T-cell (primary cell): ENCODE data around the gene RTF1. TPM values are rescaled to one million over a fixed set of nuclear protein-coding genes. Genes with fewer than 3 reads are reported as not detected.

Source experiments
- ATAC-seq, 4 experiments: fragments of 200-7000 bp in 3 of 4; fragments of 150-1000 bp in 1 of 4; cut with Tn5 transposase; replicated peaks in 1 of 4; 1 replicate in 3 of 4; 2 replicates in 1 of 4; pipeline ENCODE4 v1.10.0; 2021; ENCODE audit warnings: moderate library complexity in 3 of 4, mild to moderate bottlenecking in 2 of 4, moderate number of reproducible peaks in 1 of 4
- CTCF ChIA-PET, 2 donors: fragments of 300-600 bp; sonication (Branson Sonifier 250); formaldehyde crosslinking; loops; one replicate each; lab custom pipeline; 2022; ENCODE audit warnings: antibody characterized with exemption in 2 of 2; lab: Charles Lee
- POLR2A ChIA-PET, 2 donors: fragments of 300-600 bp; sonication (Branson Sonifier 250); formaldehyde crosslinking; loops; one replicate each; lab custom pipeline; 2022; ENCODE audit warnings: antibody characterized with exemption in 2 of 2; lab: Charles Lee
- DNase-seq, 35 experiments: peaks; one replicate each; pipeline versions ENCODE4 v3.0.0 to v3.0.0-alpha.2; 2013 to 2023
- H3K27ac ChIP-seq: one replicate; pipeline ENCODE4 v1.5.1; 2013; ENCODE audit warnings: low read length
- H3K27me3 ChIP-seq, 2 experiments: replicated peaks in 1 of 2; 1 replicate in 1 of 2; 2 replicates in 1 of 2; pipeline versions ENCODE4 v1.6.1 to v1.7.0; 2013; ENCODE audit warnings: low read length in 1 of 2, mixed read lengths in 1 of 2; ENCODE audit not compliant: control insufficient read depth in 2 of 2, insufficient read depth in 2 of 2; ENCODE audit errors: extremely low read depth in 1 of 2
- H3K36me3 ChIP-seq, 2 donors: 1 replicate in 1 of 2; 2 replicates in 1 of 2; pipeline versions ENCODE4 v1.6.1 to v1.7.0; 2013; ENCODE audit warnings: low read length in 1 of 2; ENCODE audit not compliant: control insufficient read depth in 2 of 2, insufficient read depth in 1 of 2; ENCODE audit errors: extremely low read depth in 1 of 2
- H3K4me1 ChIP-seq, 2 experiments: 1 replicate in 1 of 2; 2 replicates in 1 of 2; pipeline versions ENCODE4 v1.6.1 to v1.7.0; 2013; ENCODE audit warnings: low read length in 2 of 2, mixed read lengths in 1 of 2; ENCODE audit not compliant: insufficient read depth in 2 of 2, control insufficient read depth in 1 of 2; ENCODE audit errors: extremely low read depth in 1 of 2
- H3K4me3 ChIP-seq, 2 donors: 1 replicate in 1 of 2; 2 replicates in 1 of 2; pipeline versions ENCODE4 v1.5.1 to v1.7.0; 2013; ENCODE audit warnings: mild to moderate bottlenecking in 2 of 2, low read length in 1 of 2, moderate library complexity in 1 of 2; ENCODE audit not compliant: control insufficient read depth in 1 of 2; ENCODE audit errors: extremely low read depth in 1 of 2
- H3K9me3 ChIP-seq: 2 replicates; pipeline ENCODE4 v1.7.0; 2013
- H3K27ac Mint-ChIP-seq, 2 donors: one replicate each; pipeline ENCODE4 v1.8.0; 2020 to 2021; ENCODE audit warnings: mild to moderate bottlenecking in 2 of 2, mixed read lengths in 2 of 2
- H3K27me3 Mint-ChIP-seq, 2 donors: one replicate each; pipeline ENCODE4 v1.8.0; 2021 to 2022; ENCODE audit warnings: mixed read lengths in 2 of 2
- H3K36me3 Mint-ChIP-seq: one replicate; pipeline ENCODE4 v1.8.0; 2021; ENCODE audit warnings: mixed read lengths
- H3K4me1 Mint-ChIP-seq, 3 donors: one replicate each; pipeline ENCODE4 v1.8.0; 2020 to 2022; ENCODE audit warnings: mixed read lengths in 3 of 3, mild to moderate bottlenecking in 1 of 3
- H3K4me3 Mint-ChIP-seq, 3 donors: one replicate each; pipeline ENCODE4 v1.8.0; 2020 to 2022; ENCODE audit warnings: mild to moderate bottlenecking in 3 of 3, mixed read lengths in 3 of 3, moderate library complexity in 3 of 3
- H3K9me3 Mint-ChIP-seq, 3 donors: one replicate each; pipeline ENCODE4 v1.8.0; 2020 to 2022; ENCODE audit warnings: mixed read lengths in 3 of 3
- WGBS: methylation state at CpG from one replicate; pipeline ENCODE4 v1.1.5; 2013; ENCODE audit warnings: missing lambda C conversion rate; ENCODE audit not compliant: insufficient coverage; 5-methylcytosine and 5-hydroxymethylcytosine counted together
- total RNA-seq, 35 experiments: library from RNA in 6 of 35; stranded (reverse) in 6 of 35; fragments of 120-200 nt in 1 of 35; gene quantifications; one replicate each; pipeline versions ENCODE4 v1.2.1 to v1.2.4 and lab custom pipeline; 2013 to 2026

RTF1 gene
- total RNA-seq, 5 donors from 2014 or later (not counting 1 experiment from before 2014, with no cell fraction given): 30.6 to 45.9 (median 37.5) TPM

DNA sequence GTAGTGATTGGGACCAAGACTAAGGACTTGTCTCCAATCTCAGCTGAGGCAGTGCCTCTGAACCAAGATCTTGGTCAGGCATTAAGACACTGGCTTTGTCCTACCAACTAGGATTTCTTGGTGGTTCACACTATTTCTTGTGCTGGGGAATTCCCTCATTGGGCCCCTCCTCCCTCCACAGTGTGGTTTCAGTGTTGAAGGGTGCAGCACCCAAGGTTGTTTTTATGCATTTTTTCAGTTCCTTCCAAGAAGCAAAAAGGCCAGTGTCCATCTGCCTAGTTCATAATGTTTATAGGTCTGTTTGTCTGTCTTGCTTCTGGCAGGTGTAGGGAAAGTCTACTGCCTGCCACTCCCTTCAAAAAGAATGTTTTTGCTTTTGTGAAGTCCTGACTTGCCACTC is 66.2 kb downstream of the RTF1 start:
- ChIA-PET CTCF (interaction anchor here in 1 of 2 donors (0.5 kb wide), 1 partner anchor 77 kb away, joined by 3 read pairs; no protein-coding TSS in a partner anchor), POLR2A (interaction anchor here (0.6 kb wide), 2 partner anchors 474 to 541 kb away, joined by 4 to 5 read pairs; no protein-coding TSS in a partner anchor)
- peak in 14 of 35 experiments; percentile 26 to 68 (median 34) for DNase-seq
- Histone ChIP-seq H3K27ac (peak overlapping the region; percentile 64), H3K9me3 (peaks cover 2% of the 10 kb centered on the region), H3K4me3 (peak overlapping the region in 1 of 2 donors; percentile 23), H3K27me3 (peaks cover 0 to 5% of the 10 kb centered on the region in 2 experiments), H3K4me1 (peaks cover 2 to 29% of the 10 kb centered on the region in 2 experiments), H3K36me3 (peaks cover 9 to 36% of the 10 kb centered on the region in 2 donors)
- peak overlapping the region; percentile 54 to 70 (median 57) for H3K4me3 Mint-ChIP-seq
- peak overlapping the region; percentile 73 to 87 for H3K27ac Mint-ChIP-seq
- ATAC-seq: peak; percentile 64 to 85 (median 77)
- H3K27me3 Mint-ChIP-seq: no peaks in the 10 kb centered on the region
- peaks cover 28% of the 10 kb centered on the region for H3K36me3 Mint-ChIP-seq
- peaks cover 20 to 24% (median 22%) of the 10 kb centered on the region in 3 donors for H3K4me1 Mint-ChIP-seq
- H3K9me3 Mint-ChIP-seq: no peaks in the 10 kb centered on the region

DNA sequence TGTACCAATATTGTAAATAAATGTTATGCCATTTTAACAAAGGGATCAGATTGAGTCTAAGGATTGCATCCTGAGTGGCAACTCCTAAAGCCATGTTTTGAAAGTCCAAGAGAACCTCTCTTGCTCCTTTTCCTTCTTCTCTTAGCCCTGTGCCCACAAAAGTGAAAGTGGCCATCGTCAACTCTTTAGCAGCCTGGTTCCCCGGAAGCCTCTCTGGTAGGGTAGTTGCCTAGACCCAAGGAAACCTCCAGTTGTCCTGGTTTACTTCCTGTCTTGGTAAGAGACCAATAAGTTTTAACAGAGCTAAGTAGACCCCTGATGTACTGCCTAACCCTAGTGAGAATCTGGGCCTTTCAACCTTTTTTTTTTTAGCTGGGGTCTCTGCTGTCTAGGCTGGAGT is 66.6 kb downstream of the RTF1 start:
- H3K27ac Mint-ChIP-seq: peak overlapping the region; percentile 73 to 87
- peaks cover 0 to 5% of the 10 kb centered on the region in 2 experiments for H3K27me3 ChIP-seq
- H3K9me3 Mint-ChIP-seq: no peaks in the 10 kb centered on the region
- H3K4me3 ChIP-seq: peak overlapping the region in 1 of 2 donors; percentile 23
- CTCF ChIA-PET: interaction anchor here in 1 of 2 donors (0.5 to 0.6 kb wide), 3 partner anchors 18 to 77 kb away, joined by 3 to 7 read pairs (median 3); no protein-coding TSS in a partner anchor
- POLR2A ChIA-PET: no interaction called here
- peaks cover 9 to 32% of the 10 kb centered on the region in 2 donors for H3K36me3 ChIP-seq
- peaks cover 20 to 24% (median 23%) of the 10 kb centered on the region in 3 donors for H3K4me1 Mint-ChIP-seq
- WGBS: no CpG with 5 or more reads among the region's 2 CpGs
- H3K9me3 ChIP-seq: peaks cover 2% of the 10 kb centered on the region
- peak in 2 of 35 experiments; percentile 15 to 54 for DNase-seq
- H3K27me3 Mint-ChIP-seq: no peaks in the 10 kb centered on the region
- ATAC-seq: peak; percentile 56 to 75 (median 62)
- peaks cover 26% of the 10 kb centered on the region for H3K36me3 Mint-ChIP-seq
- H3K4me1 ChIP-seq: peaks cover 2 to 31% of the 10 kb centered on the region in 2 experiments
- peak overlapping the region; percentile 54 to 70 (median 57) for H3K4me3 Mint-ChIP-seq
- H3K27ac ChIP-seq: peak overlapping the region; percentile 64

GRCh38 chr15:41484937-41485625 is 68.2 kb downstream of the RTF1 start:
- peaks cover 9 to 16% of the 10 kb centered on the region in 2 donors for H3K36me3 ChIP-seq
- no peaks in the 10 kb centered on the region for H3K27me3 Mint-ChIP-seq
- peaks cover 20 to 24% (median 23%) of the 10 kb centered on the region in 3 donors for H3K4me1 Mint-ChIP-seq
- ATAC-seq (no peak), DNase-seq (no peak)
- peaks cover 16% of the 10 kb centered on the region for H3K36me3 Mint-ChIP-seq
- no peaks in the 10 kb centered on the region for H3K9me3 ChIP-seq
- no peaks in the 10 kb centered on the region for H3K9me3 Mint-ChIP-seq
- ChIA-PET CTCF (no interaction called here), POLR2A (interaction anchor here in 1 of 2 donors (0.5 kb wide), 1 partner anchor 105 kb away, joined by 3 read pairs; no protein-coding TSS in a partner anchor)
- peaks cover 0 to 5% of the 10 kb centered on the region in 2 experiments for H3K27me3 ChIP-seq
- no peak overlapping the region for H3K27ac ChIP-seq
- H3K4me1 ChIP-seq: peaks cover 2 to 31% of the 10 kb centered on the region in 2 experiments
- H3K4me3 ChIP-seq: no peak overlapping the region
- WGBS: 79% methylated on average over 6 of the region's 11 CpGs
- no peak overlapping the region for H3K27ac Mint-ChIP-seq
- H3K4me3 Mint-ChIP-seq: no peak overlapping the region

DNA sequence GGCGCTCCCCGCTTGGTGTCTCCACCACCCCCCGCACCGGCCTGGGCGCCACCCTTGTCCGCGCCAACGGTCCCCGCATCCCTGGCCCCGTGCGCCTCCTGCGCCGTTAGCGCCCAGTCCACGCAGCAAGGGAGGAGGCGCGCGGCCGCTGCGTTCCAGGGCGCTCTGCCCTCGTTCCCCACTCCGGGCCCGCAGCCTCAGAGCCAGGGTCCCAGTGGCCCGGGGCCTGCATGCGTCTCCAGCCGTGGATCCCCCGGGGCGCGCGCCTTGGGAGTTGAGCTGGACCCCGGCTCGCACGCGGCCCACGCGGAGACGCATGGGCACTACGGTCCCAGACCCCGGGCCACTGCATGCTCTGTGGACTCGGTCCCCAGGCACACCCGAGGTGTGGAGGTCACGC is 69.4 kb downstream of the RTF1 start:
- peaks cover 5% of the 10 kb centered on the region for H3K36me3 Mint-ChIP-seq
- no peaks in the 10 kb centered on the region for H3K9me3 Mint-ChIP-seq
- no peak overlapping the region for H3K4me3 Mint-ChIP-seq
- no peak overlapping the region for H3K27ac Mint-ChIP-seq
- POLR2A ChIA-PET: no interaction called here
- H3K4me1 Mint-ChIP-seq: peaks cover 23 to 28% (median 23%) of the 10 kb centered on the region in 3 donors
- peaks cover 0 to 12% of the 10 kb centered on the region in 2 experiments for H3K27me3 ChIP-seq
- ATAC-seq (no peak), DNase-seq (no peak)
- no peaks in the 10 kb centered on the region for H3K9me3 ChIP-seq
- CTCF ChIA-PET: interaction anchor here in 1 of 2 donors (0.7 kb wide), 1 partner anchor 112 kb away, joined by 5 read pairs; no protein-coding TSS in a partner anchor
- WGBS: 90% methylated on average over 41 of the region's 43 CpGs
- peaks cover 0 to 2% of the 10 kb centered on the region in 2 donors for H3K27me3 Mint-ChIP-seq
- H3K27ac ChIP-seq: no peak overlapping the region
- H3K4me3 ChIP-seq: no peak overlapping the region
- peaks cover 1 to 4% of the 10 kb centered on the region in 2 donors for H3K36me3 ChIP-seq
- H3K4me1 ChIP-seq: peaks cover 2 to 31% of the 10 kb centered on the region in 2 experiments

DNA sequence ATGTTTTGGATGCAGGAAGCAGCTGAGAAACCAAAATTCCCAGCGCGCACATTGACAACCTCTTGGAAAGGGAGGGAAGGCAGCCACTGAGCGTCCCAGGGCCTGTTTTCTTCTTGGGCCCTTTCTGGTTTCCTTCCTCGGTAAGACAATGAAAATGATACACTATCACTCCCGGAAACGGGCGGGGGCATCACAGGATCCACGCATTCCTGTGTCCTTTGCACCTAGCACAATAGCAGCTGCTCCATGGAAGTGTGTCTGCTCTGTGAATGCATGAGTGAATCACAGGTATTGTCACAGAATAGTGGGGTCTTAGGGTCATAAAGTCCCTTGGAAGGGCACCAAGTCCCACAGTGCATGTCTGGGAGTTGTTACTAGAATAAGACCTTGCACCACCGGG is 70.5 kb downstream of the RTF1 start:
- H3K27ac Mint-ChIP-seq: no peak overlapping the region
- DNase-seq (no peak), ATAC-seq (no peak)
- Histone ChIP-seq H3K27me3 (peaks cover 5 to 21% of the 10 kb centered on the region in 2 experiments), H3K36me3 (no peaks in the 10 kb centered on the region), H3K4me3 (no peak overlapping the region), H3K9me3 (no peaks in the 10 kb centered on the region), H3K4me1 (peaks cover 2 to 36% of the 10 kb centered on the region in 2 experiments), H3K27ac (no peak overlapping the region)
- H3K4me1 Mint-ChIP-seq: peaks cover 23 to 33% (median 25%) of the 10 kb centered on the region in 3 donors
- no peaks in the 10 kb centered on the region for H3K9me3 Mint-ChIP-seq
- H3K27me3 Mint-ChIP-seq: peaks cover 6 to 8% of the 10 kb centered on the region in 2 donors
- no peaks in the 10 kb centered on the region for H3K36me3 Mint-ChIP-seq
- 50% methylated on average over 1 of the region's 9 CpGs for whole genome bisulfite sequencing
- no peak overlapping the region for H3K4me3 Mint-ChIP-seq
- POLR2A ChIA-PET: no interaction called here
- CTCF ChIA-PET: no interaction called here

DNA sequence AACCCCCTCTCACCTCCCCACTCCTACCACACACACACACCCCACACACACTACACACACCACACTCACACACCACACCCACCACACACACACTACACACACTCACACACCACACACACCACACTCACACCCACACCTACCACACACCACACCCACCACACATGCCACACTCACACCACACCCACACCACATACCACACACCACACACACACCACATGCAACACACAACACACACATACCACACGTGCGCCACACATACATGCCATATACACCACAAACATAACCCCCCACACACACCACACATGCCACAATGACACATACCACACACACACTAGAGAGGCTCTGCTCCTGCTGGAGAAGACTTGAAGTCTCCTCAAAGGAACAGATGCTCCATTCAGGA is 70.9 kb downstream of the RTF1 start:
- no peaks in the 10 kb centered on the region for H3K36me3 ChIP-seq
- peaks cover 5 to 25% of the 10 kb centered on the region in 2 experiments for H3K27me3 ChIP-seq
- Mint-ChIP-seq H3K27me3 (peaks cover 11 to 12% of the 10 kb centered on the region in 2 donors), H3K27ac (peak overlapping the region in 1 of 2 donors; percentile 13), H3K36me3 (no peaks in the 10 kb centered on the region), H3K4me1 (peaks cover 24 to 34% (median 24%) of the 10 kb centered on the region in 3 donors), H3K4me3 (no peak overlapping the region), H3K9me3 (no peaks in the 10 kb centered on the region)
- no peak overlapping the region for H3K4me3 ChIP-seq
- peaks cover 2 to 37% of the 10 kb centered on the region in 2 experiments for H3K4me1 ChIP-seq
- 59% methylated on average over 2 of the region's 2 CpGs for WGBS
- no peaks in the 10 kb centered on the region for H3K9me3 ChIP-seq
- H3K27ac ChIP-seq: no peak overlapping the region
- DNase-seq (no peak), ATAC-seq (no peak)
- ChIA-PET CTCF (no interaction called here), POLR2A (no interaction called here)
